Measurements from ENCODE around the gene RANBP10. TPM values are rescaled to one million over a fixed set of nuclear protein-coding genes. Genes with fewer than 3 reads are reported as not detected.

Gene RANBP10
- total RNA-seq, 3 donors from 2014 or later = 7.7 to 13.2 (median 13.1) TPM

DNA sequence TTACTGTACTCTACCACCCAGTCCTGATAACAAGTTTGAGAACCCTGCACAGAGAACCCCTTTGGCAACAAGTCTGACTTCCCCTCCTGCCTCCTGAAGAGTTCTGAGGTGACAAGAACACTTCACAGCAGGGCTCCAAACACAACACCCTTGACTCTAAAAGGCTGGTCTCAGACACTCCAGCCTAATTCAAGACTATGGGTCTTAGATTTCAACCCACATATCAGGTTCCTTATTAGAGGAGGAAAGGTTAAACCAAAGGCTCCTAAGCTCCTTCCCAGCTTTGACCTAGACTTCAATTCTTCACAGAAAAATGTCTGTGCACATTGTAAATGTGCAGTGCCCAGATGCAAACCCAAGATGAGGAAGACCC, 23.0 kb downstream of the RANBP10 start:
- TF ChIP-seq, protein P1, sequence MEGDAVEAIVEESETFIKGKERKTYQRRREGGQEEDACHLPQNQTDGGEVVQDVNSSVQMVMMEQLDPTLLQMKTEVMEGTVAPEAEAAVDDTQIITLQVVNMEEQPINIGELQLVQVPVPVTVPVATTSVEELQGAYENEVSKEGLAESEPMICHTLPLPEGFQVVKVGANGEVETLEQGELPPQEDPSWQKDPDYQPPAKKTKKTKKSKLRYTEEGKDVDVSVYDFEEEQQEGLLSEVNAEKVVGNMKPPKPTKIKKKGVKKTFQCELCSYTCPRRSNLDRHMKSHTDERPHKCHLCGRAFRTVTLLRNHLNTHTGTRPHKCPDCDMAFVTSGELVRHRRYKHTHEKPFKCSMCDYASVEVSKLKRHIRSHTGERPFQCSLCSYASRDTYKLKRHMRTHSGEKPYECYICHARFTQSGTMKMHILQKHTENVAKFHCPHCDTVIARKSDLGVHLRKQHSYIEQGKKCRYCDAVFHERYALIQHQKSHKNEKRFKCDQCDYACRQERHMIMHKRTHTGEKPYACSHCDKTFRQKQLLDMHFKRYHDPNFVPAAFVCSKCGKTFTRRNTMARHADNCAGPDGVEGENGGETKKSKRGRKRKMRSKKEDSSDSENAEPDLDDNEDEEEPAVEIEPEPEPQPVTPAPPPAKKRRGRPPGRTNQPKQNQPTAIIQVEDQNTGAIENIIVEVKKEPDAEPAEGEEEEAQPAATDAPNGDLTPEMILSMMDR (IDR thresholded peaks at IDR 0.05) = no peak
- no peak for TF ChIP-seq POLR2AphosphoS5 (IDR thresholded peaks at IDR 0.05)
- no peak for TF ChIP-seq POLR2A (IDR thresholded peaks at IDR 0.05)
- H3K9me3 ChIP-seq = no peaks in the 10 kb centered on the region
- H3K4me1 ChIP-seq = peaks cover 0 to 9% of the 10 kb centered on the region in 2 donors
- no peak for DNase-seq (ENCODE audit: low spot score in 2 of 2)
- H3K27me3 ChIP-seq = no peaks in the 10 kb centered on the region
- H3K36me3 ChIP-seq = no peaks in the 10 kb centered on the region
- intact Hi-C loops (cut with DNase I; ENCODE audit: low total_unique reads) = no loop called here
- H3K4me3 ChIP-seq = no peak overlapping the region
- H3K27ac ChIP-seq = no peak overlapping the region

DNA sequence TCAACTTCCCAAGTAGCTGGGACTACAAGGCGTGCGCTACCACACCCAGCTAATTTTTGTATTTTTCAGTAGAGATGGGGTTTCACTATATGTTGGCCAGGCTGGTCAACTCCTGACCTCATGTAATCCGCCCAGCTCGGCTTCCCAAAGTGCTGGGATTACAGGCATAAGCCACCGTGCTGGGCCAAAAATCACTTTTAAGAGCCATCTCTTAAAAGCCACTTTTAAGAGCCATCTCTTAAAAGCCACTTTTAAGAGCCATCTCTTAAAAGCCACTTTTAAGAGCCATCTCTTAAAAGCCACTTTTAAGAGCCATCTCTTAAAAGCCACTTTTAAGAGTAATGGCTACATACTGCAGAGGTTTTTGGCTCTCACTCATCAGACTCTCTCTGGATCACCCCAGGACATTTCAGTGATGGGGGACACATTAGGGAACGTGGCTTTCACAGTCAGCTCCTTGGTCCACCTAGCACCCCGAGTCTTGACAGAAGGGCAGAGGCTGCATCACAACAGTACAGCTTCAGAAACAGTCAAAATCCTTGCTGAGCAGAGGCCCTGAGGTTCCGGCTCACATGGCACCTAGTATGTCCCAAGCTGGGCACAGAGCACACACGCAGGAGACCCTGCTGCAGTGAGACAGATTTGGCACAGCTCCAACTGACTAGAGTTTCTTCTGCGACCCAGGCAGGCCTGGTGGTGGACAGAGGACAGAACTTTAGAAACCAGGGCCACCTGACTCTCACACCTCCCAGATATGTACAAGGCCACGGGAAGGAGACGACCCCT, 23.6 kb downstream of the RANBP10 start:
- Histone ChIP-seq H3K4me1 (peaks cover 0 to 9% of the 10 kb centered on the region in 2 donors), H3K27ac (no peak overlapping the region), H3K4me3 (no peak overlapping the region), H3K27me3 (no peaks in the 10 kb centered on the region), H3K36me3 (no peaks in the 10 kb centered on the region), H3K9me3 (no peaks in the 10 kb centered on the region)
- TF ChIP-seq POLR2A (IDR thresholded peaks at IDR 0.05) = no peak
- TF ChIP-seq, protein P1 (IDR thresholded peaks at IDR 0.05) = no peak
- TF ChIP-seq POLR2AphosphoS5 (IDR thresholded peaks at IDR 0.05) = no peak
- DNase-seq (ENCODE audit: low spot score in 2 of 2) = no peak
- intact Hi-C loops (cut with DNase I; ENCODE audit: low total_unique reads) = no loop called here

DNA sequence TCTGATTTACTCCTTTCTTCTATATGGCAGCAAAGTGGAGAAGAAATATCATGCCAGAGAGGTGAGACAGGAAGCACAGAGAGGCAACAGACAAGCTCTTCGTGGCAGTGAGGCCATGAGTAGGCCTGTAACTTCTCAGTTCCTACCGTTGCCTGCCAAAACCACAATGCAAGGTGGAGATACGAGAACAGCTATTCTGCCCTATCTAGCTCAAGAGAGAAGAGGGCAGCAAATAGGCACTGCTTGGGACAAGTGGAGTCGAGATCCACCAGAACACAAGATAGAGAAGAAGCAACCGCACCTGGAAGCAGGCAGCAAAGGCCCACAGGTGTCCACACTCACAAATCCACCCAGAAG, 24.8 kb downstream of the RANBP10 start:
- intact Hi-C loops (cut with DNase I; ENCODE audit: low total_unique reads) = no loop called here
- no peaks in the 10 kb centered on the region for H3K9me3 ChIP-seq
- no peak overlapping the region for H3K4me3 ChIP-seq
- peaks cover 0 to 9% of the 10 kb centered on the region in 2 donors for H3K4me1 ChIP-seq
- peak overlapping the region; percentile 54 to 61 for H3K27ac ChIP-seq
- no peaks in the 10 kb centered on the region for H3K36me3 ChIP-seq
- TF ChIP-seq, protein P1 (IDR thresholded peaks at IDR 0.05) = no peak
- TF ChIP-seq POLR2A (IDR thresholded peaks at IDR 0.05) = no peak
- no peak for TF ChIP-seq POLR2AphosphoS5 (IDR thresholded peaks at IDR 0.05)
- no peak for DNase-seq (ENCODE audit: low spot score in 2 of 2)
- H3K27me3 ChIP-seq = no peaks in the 10 kb centered on the region

DNA sequence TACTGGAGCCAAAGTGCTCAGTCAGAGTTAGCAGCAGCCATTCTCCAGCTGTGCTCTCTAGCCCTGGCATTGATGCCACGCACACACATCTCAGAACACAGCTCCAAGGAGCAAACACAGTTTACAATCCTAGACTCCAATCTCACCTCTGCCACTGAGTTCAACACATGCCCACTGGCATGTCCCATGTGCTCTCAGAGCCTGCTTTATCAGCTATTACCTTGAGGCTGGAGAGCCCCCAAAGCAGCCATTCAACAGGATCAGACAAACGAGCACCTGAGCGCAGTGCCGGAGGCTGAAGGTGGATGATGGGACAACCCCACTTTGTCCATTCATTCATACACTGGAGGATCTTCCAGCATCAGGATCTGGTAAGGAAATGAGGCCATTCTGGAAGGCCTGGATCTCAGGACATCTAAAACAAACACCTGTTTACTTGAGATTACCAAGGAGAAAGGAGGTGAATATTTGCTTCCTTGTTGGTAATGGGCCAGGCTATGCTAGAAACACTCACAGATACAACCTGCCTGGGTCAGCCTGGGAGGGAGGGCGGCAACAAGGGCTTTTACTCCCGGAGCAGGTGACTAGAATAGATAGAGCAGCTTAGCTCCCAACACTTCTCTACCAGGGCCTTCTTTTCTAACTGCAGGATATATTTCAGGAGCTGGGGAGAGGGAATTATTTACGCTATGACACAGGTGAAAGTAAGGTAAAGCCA, 25.4 kb downstream of the RANBP10 start:
- intact Hi-C loops (cut with DNase I; ENCODE audit: low total_unique reads) = no loop called here
- Histone ChIP-seq H3K27ac (peak overlapping the region; percentile 54 to 61), H3K9me3 (no peaks in the 10 kb centered on the region), H3K27me3 (no peaks in the 10 kb centered on the region), H3K4me1 (peaks cover 0 to 9% of the 10 kb centered on the region in 2 donors), H3K36me3 (no peaks in the 10 kb centered on the region), H3K4me3 (no peak overlapping the region)
- TF ChIP-seq POLR2AphosphoS5 (IDR thresholded peaks at IDR 0.05) = no peak
- TF ChIP-seq POLR2A (IDR thresholded peaks at IDR 0.05) = no peak
- DNase-seq (ENCODE audit: low spot score in 2 of 2) = no peak

DNA sequence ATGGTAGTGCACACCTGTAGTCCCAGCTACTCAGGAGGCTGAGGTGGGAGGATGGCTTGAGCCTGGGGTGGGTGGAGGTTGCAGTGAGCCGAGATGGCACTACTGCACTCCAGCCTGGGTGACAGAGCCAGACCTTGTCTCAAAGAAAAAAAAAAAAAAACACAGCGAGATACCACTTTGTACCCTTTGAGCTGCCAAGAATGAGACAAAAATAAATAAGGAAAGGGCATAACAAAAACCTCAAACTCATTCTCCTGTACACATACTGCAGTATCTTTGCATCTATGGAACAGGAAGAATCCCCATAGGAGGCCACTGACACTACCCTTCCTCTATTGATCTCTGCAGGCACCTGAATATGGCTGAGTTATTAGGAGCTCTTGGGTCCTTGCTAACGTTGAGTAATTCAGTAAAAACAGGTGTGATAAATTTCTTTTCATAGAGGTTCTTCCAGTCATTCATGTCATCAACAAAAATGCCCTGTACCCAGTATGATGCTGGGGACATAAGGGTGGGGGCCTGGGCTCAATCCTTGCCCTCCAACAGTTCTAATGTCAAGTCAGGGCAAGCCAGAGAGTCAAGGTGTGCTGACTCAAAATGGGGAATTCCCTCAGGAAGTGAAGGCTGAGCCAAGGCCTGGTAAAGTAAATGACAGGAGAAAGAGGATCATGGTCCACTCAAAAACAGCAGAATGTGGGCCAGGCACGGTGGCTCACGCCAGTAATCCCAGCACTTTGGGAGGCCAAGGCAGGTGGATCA, 26.9 kb downstream of the RANBP10 start:
- TF ChIP-seq POLR2A (IDR thresholded peaks at IDR 0.05) (no peak), POLR2AphosphoS5 (IDR thresholded peaks at IDR 0.05) (no peak)
- TF ChIP-seq, protein P1 (IDR thresholded peaks at IDR 0.05) = no peak
- no peaks in the 10 kb centered on the region for H3K9me3 ChIP-seq
- intact Hi-C loops (cut with DNase I; ENCODE audit: low total_unique reads) = no loop called here
- H3K27ac ChIP-seq = no peak overlapping the region
- no peak for DNase-seq (ENCODE audit: low spot score in 2 of 2)
- no peaks in the 10 kb centered on the region for H3K36me3 ChIP-seq
- H3K27me3 ChIP-seq = no peaks in the 10 kb centered on the region
- H3K4me1 ChIP-seq = peaks cover 0 to 9% of the 10 kb centered on the region in 2 donors
- no peak overlapping the region for H3K4me3 ChIP-seq

All from breast epithelium (tissue), 4 donors.